Amniotic stem cell (primary cell): ENCODE measurements around the gene TDRD9.
"Not testable (repeated sequence)": the region's sequence is repeated elsewhere in the genome, so short reads cannot be mapped to it uniquely, and the experiment has no call there.

Experiments used
- DNase-seq: peaks from one replicate; lab custom pipeline; 2025; lab: John Stamatoyannopoulos, UW

The TDRD9 gene

DNA sequence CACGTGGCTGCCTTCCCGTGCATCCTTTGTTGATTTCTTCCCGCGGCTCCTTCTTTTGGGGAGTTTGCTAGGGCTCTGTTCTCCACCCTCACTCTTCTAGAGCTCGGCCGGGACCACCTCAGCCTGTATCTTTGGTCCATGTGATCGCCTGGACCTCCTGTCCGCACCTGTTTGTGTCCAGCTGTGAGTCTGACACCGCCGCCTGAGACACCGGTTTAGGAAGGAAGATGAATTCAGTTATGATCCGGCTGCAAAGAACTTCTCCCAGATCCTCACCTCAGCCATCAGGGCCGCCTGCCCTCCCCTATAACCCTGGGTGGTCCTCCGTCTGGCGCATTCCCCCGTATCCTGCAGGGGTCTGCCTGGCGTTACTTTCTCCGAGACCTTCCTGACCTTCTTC is 690 bp upstream of the TDRD9 start:
- DNase-seq = no peak

DNA sequence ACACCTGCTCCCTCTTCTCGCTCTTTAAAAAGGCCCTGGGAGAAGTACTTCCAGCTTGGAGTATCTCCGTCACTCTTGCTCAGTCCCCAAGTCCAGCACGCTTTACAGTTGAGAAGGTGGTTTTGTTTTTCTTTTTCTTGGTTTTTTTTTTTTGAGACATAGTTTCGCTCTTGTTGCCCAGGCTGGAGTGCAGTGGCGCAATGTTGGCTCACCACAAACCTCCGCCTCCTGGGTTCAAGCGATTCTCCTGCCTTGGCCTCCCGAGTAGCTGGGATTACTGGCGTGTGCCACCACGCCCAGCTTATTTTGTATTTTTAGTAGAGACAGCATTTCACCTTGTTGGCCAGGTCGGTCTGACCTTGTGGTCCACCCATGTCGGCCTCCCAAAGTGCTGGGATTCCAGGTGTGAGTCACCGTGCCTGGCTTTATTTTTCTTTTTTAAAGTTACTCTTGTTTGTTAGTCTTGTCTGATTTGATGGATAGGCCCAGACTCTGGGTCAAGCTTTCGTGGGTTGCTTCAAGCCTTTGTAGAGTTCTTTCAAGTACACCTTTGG is 1.9 kb downstream of the TDRD9 start:
- DNase-seq = no peak

DNA sequence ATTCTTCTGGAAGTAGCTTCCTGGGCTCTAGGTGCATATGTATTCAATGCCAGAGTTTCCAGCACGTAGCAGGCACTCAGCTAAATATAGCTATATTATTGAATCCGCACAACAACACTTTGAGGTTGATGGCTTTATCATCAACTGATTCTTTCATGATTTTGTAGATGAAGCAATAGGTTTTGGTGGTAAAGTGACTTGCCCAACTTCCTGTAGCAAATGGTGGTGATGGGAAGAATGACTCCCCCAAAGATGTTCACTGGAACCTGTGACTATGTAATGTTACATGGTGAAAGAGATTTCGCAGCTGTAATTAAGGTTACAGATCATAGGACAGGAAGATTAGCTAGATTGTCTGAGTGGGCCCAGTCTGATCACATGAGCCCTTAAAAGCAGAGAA is 3.2 kb downstream of the TDRD9 start:
- DNase-seq = no peak

DNA sequence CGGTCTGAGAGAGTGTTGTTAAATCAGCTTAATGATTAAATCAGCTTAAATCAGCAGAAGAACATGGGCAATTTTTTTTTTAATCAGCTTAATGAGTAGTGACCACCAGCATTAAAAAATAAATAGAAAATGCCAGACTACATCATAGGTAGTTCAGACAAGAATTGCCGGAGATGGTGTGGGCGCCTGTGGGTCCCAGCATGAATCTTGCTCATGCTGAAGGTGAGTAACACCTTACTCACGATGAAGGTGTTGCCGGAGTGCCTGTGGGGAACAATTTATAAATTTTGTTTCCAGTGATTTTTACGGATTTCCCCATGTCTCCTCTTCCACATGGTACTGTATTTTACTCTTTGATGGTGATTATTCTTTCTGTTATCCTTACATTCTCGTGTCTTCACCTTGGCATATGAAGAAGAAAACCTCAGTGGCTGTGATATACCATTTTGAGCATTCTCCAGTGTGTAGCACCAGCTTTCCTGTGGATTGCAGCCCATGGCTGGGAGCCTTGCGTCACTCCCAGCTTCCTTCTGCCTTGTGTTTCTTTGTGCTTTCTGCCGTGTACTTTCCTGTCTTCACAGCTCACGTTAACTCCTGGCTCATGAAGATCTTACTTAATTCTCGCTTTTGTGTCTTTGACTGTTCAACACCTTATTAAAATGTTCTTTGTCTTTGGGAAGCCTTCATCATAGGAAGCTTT is 4.7 kb downstream of the TDRD9 start:
- DNase-seq = no peak

DNA sequence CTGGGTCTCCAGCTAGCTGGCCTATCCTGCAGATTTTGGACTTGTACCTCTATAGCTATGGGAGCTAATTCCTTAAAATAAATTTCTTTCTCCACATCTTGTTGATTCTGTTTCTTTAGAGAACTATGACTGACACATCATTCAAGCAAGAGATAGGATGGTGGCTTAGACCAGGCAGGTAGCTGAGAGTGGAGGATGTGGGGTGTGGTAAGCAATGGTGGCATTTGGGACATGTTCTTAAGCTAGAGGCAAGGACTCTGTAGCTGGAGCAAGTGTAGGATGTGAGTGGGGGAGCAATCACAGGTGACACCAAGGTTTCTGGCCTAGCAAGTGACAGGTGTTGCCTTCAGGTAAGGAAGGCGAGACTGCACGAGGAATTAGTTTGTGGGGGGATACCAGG is 6.8 kb downstream of the TDRD9 start:
- no peak for DNase-seq

DNA sequence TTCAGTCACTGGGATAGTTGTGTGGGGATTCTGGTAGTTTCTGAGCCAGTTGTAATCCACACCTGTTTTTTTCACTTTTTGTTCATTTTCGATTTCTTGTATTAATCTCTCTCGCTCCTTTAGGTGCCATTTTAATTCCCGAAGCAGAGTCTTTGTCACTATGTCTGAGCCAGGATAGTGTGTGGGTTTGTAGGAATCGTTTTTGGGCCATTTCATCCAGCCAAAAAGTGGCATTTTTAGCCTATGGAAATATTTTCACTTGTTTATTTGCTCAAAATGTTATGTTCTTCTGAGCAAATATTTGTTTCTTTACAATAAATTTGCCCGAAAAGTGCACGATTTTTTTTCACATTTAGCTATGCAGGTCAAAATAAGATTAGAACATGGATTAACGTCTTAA is 13.2 kb downstream of the TDRD9 start:
- DNase-seq = no peak

DNA sequence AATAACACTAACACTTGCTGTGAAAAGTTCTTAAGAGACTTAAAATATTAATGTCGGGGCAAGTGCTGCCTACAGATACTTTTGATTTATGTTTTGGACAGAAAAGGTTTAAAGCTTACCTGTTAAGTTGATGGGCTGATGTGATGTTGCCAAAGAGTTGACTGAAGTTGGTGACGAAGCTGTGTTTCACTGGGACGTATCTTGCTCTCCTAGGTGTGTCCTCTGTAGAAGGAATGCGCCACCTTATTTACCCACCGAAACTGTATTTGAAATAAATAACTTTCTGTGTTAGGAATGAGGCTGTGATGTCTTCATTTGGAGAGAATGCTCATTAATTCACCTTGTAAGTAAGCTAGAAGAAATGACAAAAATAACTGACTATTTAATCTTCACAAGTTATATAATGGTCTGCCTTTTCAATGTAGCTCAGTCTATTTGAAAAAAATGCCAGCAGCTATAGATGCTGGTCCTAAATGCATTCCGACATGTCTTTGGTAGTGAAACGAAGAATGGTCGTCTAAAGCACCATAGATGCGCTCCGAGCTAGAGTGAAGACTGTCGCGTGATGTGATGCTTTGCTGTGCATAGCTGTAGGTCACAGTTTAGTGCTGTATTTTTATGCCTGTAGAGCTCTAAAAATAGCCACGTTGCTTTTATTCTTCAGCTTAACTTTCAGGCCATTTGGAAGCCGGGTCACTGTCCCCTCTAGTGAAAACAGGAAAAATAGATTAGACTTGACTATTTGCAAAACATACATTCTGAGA is 13.9 kb downstream of the TDRD9 start, which contains the start of gene RD3L:
TSS of gene RD3L (minus strand) at position 557 of the 764 bp plus-strand sequence. CDS start 834 bp downstream, outside the sequence.
- no peak for DNase-seq

DNA sequence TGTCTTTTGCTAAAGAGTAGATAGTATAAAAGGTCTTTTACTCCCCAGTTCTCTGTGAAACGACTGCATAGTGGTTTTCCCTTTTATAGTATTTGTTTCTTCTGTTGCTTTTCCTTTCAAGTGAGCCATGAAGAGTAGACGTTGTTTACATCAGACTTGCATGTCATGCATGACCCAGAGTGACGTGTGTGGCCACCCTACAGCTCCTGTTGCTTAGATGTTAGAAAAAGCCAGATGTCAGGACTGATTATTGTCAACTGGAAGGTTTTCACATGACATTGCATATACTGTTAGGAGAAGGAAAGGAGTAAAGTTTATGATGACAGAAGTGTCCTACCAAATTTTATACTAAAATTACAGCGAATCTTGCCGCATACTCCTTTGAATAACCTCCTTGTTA is 15.4 kb downstream of the TDRD9 start:
- no peak for DNase-seq

DNA sequence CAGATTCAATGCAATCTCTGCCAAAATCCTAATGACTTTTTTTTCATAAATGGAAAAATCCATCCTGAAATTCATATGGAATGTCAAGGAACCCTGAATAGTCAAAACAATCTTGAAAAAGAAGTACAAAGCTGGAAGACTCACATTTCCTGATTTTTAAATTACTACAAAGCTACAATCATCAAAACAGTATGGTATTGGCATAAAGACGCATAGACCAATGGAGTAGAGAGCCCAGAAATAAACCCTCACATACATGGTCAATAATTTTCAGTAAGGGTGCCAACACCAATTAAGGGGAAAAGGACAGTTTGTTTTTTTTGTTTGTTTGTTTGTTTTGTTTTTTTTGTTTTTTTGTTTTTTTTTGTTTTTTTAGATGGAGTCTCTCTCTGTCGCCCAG is 18.7 kb downstream of the TDRD9 start:
- DNase-seq = no peak

DNA sequence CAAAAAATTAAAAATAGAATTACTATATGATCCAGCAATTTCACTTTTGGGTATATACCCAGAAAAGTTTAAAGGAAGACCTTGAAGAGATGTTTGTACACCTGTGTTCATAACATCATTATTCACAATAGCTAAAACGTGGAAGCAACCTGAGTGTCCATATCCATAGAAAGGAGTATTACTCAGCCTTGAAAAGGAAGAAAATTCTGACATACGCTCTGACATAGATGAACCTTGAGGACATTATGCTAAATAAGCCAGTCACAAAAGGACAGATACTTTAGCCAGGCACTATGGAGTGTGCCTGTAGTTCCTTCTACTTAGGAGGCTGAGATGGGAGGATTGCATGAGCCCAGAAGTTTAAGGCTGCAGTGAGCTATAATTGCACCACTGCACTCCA is 20.2 kb downstream of the TDRD9 start:
- DNase-seq = no peak

DNA sequence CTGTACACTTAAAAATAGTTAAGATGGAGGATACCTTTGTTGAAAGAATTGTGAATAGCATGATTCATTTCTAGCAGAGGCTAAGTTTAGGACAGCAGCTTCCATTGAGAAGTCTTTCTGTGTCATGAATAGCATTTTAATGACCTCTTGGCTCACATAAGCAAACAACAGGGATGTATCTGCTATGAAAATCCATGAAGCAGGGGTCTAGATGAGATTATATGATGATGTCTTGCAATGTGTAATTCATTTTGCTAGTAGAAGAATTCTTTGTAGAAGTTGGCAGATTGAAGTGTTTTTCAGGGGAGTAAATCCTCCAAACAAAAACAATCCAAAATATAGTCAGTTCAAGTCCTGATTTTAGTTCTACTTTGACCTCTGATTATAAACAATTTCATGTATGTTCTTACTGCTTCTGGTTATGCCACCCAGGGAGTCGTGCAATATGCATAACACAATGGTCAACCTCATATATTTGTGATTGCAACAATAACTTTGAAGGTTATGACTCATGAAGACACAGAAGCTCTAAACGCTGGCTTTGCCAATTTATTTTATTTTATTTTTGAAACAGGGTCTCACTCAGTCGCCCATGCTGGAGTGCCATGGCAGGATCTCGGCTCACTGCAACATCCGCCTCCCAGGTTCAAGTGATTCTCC is 21.0 kb downstream of the TDRD9 start:
- no peak for DNase-seq

DNA sequence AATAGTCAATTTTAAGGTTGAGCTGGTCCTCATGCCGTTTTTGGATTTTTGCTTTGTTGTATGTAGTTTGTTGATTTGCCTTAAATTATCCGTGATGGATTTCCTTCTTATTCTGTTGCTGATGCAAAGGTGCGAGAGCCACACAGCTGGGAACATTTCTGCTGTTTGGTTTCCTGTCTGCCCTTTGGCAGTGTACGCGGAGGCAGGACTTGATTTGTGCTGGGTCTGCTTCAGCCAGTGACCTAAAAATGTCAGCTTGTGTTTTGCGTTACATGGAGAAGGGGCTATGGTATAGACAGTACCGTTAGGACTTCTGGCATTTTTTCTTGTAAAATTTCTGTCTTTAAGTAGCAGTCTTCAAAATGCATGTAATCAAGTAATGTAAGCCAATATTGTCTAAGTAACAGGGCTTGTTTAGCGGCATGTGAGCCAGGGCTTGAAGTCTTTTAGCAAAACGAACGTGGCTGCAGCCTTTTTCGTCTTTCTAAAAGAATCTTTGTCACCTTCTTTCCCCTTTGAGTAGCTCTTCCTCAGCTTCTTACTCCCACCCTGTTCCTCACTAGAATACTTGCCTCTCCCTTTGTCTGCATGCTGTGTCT is 32.3 kb downstream of the TDRD9 start:
- no peak for DNase-seq

DNA sequence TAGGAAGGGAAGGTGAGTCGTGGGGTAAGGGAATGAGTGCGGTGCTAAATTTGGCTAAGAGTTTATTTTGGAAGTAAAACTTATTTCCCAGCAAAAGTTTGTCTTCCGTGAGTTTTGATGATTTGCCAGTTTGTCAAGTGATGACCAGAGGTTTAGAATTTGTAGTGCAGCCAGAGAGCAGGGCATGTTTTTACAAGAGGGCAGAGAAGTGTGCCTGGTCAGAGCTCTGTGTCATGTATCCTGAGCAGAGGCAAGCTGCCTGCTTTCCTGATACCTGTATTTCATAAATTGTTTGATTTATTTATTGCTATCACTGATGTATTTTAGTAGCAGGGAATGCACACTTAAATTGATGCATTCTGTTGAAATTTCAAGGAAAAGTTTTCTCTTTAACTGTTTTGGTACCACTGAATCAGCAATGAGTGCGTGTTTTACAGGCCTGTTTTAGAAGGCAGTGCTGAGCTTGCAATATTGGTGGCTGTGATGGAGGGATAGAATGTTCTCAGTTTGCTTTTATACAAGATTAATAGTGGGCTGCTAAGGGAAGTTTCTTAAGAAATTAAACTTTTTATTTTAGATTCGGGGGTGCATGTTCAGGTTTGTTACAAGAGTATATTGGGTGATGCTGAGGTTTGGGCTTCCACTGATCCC is 33.8 kb downstream of the TDRD9 start:
- no peak for DNase-seq

DNA sequence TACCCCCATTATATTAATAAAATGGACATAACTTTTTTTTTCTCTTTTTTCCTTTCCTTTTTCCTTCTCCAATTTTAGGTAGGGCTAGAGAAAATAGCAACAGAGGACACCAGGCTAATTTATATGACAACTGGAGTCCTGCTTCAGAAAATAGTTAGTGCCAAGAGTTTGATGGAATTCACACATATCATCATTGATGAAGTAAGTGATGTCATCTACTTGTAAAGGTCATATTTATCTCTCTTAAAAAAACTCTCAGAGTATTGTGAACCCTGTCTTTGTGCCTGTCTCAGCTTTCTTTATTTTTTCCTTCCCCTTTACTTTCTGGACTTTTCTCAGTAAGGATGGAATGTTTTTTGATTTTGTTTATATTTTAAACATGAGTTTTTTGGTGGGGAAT is 38.4 kb downstream of the TDRD9 start:
- DNase-seq = no peak

DNA sequence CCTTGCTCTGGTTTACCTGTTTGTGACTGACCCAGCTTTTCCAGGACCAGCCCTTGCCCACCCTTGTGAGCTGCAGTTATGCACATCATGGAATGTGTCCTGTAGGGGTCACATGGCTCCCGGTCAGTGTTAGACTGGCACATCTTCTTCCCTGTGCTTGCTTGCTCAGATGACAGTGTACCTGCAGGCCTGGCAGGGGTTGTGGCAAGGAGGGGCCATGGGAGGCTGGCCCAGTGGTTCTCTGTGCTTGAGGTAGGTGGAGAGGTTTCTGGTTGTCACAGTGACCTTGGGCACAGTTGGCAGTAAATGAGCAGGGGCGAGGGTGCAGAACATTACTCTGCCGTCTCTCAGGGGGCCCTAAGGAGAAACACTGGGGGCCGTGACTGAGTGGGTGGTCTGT is 41.7 kb downstream of the TDRD9 start:
- no peak for DNase-seq

DNA sequence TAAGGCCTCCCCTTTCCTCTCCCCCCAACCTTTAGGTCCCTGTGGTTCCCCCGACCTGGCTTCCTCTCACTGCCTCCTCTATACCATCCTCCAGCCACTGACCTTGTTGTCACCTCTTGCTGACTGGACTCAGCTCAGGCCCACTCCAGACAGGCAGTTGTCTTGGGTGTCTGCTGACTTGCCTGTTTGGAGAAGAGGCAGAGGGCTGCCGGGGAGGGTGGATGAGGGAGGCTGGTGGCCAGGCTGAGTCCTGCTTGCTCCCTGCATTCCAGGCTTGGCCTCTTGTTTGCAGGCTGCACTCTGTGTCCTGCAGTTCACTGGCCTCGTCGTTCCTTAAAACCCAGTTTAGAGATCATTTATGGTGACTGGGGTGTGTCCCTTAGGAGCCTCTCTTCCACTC is 45.1 kb downstream of the TDRD9 start:
- no peak for DNase-seq

DNA sequence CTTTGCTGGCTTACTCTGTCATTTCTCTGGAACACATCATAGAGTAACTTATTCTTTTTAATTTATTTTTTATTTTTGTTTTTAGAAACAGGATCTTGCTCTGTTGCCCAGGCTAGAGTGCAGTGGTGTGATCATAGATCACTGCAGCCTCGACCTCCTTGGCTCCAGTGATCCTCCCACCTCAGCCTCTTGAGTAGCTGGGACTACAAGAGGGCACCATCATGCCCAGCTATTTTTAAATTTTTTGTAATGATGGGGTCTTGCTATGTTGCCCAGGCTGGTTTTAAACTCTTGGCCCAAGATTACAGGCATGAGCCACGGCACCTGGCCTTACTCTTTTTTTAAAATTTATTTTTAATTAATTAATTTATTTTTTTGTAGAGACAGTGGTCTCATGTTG is 46.3 kb downstream of the TDRD9 start:
- DNase-seq = no peak

DNA sequence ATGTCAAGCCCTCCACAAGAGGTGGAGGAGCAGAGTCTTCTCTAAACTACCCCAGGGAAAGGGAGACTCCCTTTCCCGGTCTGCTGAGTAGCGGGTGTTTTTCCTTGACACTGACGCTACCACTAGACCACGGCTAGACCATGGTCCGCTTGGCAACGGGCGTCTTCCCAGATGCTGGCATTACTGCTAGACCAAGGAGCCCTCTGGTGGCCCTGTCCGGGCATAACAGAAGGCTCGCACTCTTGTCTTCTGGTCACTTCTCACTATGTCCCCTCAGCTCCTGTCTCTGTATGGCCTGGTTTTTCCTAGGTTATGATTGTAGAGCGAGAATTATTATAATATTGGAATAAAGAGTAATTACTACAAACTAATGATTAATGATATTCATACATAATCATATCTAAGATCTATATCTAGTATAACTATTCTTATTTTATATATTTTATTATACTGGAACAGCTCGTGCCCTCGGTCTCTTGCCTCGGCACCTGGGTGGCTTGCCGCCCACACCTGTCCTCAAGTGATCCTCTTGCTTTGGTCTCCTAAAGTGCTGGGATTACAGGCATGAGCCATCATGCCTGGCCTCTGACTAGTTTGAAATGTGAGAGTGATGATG is 52.5 kb downstream of the TDRD9 start:
- not testable (repeated sequence) for DNase-seq

DNA sequence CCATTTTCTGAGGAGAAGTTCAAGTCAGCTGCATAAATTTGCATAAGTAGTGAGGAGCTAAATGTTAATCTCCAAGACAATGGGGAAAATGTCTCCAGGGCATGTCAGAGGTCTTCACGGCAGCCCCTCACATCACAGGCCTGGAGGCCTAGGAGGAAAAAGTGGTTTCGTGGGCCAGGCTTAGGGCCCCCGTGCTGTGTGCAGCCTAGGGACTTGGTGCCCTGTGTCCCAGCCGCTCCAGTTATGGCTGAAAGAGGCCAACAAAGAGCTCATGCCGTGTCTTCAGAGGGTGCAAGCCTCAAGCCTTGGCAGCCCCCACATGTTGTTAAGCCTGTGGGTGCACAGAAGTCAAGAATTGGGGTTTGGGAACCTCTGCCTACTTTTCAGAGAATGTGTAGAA is 55.9 kb downstream of the TDRD9 start:
- no peak for DNase-seq

DNA sequence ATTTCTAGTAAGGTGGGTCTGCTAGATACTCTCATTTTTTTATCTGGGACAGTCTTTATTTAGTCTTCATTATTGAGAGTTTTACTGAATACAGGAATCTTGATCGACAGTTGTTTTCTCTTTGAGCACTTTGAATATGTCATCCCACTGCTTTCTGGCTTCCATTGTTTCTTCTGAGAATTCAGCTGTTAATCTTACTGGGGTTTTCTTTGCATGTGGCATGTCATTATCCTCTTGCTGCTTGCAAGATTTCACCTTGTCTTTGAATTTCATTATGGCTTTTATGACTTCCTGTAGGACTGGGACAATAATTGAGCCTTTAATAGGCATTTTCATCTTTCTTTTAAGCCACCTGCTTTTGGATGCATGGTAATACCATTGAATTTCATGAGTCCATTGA is 60.8 kb downstream of the TDRD9 start:
- DNase-seq = no peak

DNA sequence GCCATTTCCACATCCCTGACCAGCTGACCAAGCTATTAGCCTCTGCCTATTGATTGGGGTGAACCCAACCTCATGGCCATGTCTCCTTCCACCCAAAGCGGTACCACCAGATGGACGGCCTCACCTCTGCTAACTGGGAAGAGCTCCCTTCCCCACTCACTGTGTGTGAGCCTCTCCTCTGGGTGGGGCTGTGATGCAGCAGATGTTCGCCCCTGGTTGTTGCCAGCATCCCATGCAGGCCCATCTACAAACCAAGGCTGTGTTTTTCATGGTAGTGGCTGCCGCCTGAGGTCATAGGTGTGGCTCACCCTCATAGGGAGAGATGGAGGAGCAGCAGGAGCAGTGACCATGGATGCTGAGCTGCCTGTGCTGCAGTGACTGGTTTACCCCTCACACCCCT is 61.7 kb downstream of the TDRD9 start:
- no peak for DNase-seq
